ENCODE data around the gene HCFC2.

Gene HCFC2

GRCh38 chr12:104121001-104121400, 56.7 kb downstream of the HCFC2 start:
- no peak for DNase-seq (ENCODE audit: low spot score)

- DNase-seq (ENCODE audit: low spot score) = no peak
Measured at GRCh38 chr12:104122298-104122697, 58.0 kb downstream of the HCFC2 start.

- no peak for DNase-seq (ENCODE audit: low spot score)
Measured at GRCh38 chr12:104126548-104126947, 62.2 kb downstream of the HCFC2 start.

GRCh38 chr12:104130760-104131159, 66.4 kb downstream of the HCFC2 start:
- DNase-seq (ENCODE audit: low spot score) = no peak

- DNase-seq (ENCODE audit: low spot score) = no peak
Measured at GRCh38 chr12:104131609-104132008, 67.3 kb downstream of the HCFC2 start.

- no peak for DNase-seq (ENCODE audit: low spot score)
Measured at GRCh38 chr12:104132351-104132956, 68.1 kb downstream of the HCFC2 start.

- DNase-seq (ENCODE audit: low spot score) = no peak
Measured at GRCh38 chr12:104133321-104133720, 69.0 kb downstream of the HCFC2 start.

GRCh38 chr12:104133866-104134265, 69.5 kb downstream of the HCFC2 start:
- no peak for DNase-seq (ENCODE audit: low spot score)

GRCh38 chr12:104134882-104135281, 70.6 kb downstream of the HCFC2 start:
- no peak for DNase-seq (ENCODE audit: low spot score)

GRCh38 chr12:104136577-104136976, 72.2 kb downstream of the HCFC2 start:
- peak; percentile 30 for DNase-seq (ENCODE audit: low spot score)

- DNase-seq (ENCODE audit: low spot score) = peak; percentile 55
Measured at GRCh38 chr12:104137001-104137901, 72.9 kb downstream of the HCFC2 start.

- DNase-seq (ENCODE audit: low spot score) = peak; percentile 96
Measured at GRCh38 chr12:104137902-104138796, 73.8 kb downstream of the HCFC2 start, which contains the start of gene NFYB. Gene NFYB, minus strand, starts transcription at chr12:104138210. Its CDS starts 2,757 bp downstream, at chr12:104135453.

GRCh38 chr12:104138797-104139152, 74.4 kb downstream of the HCFC2 start:
- no peak for DNase-seq (ENCODE audit: low spot score)

GRCh38 chr12:104142543-104142942, 78.2 kb downstream of the HCFC2 start:
- no peak for DNase-seq (ENCODE audit: low spot score)

- no peak for DNase-seq (ENCODE audit: low spot score)
Measured at GRCh38 chr12:104143002-104143401, 78.7 kb downstream of the HCFC2 start.

GRCh38 chr12:104143918-104144317, 79.6 kb downstream of the HCFC2 start:
- DNase-seq (ENCODE audit: low spot score) = no peak

GRCh38 chr12:104147346-104147745, 83.0 kb downstream of the HCFC2 start:
- DNase-seq (ENCODE audit: low spot score) = no peak

- no peak for DNase-seq (ENCODE audit: low spot score)
Measured at GRCh38 chr12:104150416-104150815, 86.1 kb downstream of the HCFC2 start.

GRCh38 chr12:104152685-104153241, 88.4 kb downstream of the HCFC2 start:
- DNase-seq (ENCODE audit: low spot score) = no peak

GRCh38 chr12:104154286-104154685, 90.0 kb downstream of the HCFC2 start:
- no peak for DNase-seq (ENCODE audit: low spot score)

GRCh38 chr12:104154806-104155205, 90.5 kb downstream of the HCFC2 start:
- DNase-seq (ENCODE audit: low spot score) = no peak
